PFSK-1 (cell line): ENCODE measurements around the gene COL23A1.

ENCODE experiments used
- FOXP2 ChIP-seq: optimal IDR thresholded peaks from 2 replicates; pipeline ENCODE3; 2011; ENCODE audit warnings: borderline replicate concordance, control low read depth, inconsistent platforms; ENCODE audit not compliant: insufficient read depth; ENCODE audit errors: extremely low read length, extremely low read depth
- POLR2AphosphoS5 ChIP-seq: IDR thresholded peaks from 2 replicates; pipeline ENCODE4 v1.6.1; 2012; ENCODE audit warnings: low read depth, mild to moderate bottlenecking, control low read depth, low read length, moderate library complexity
- SIN3A ChIP-seq: IDR thresholded peaks from 2 replicates; pipeline ENCODE4 v1.6.1; 2012; ENCODE audit warnings: mild to moderate bottlenecking, low read length, moderate library complexity, borderline replicate concordance; ENCODE audit not compliant: insufficient read depth
- TAF1 ChIP-seq: IDR thresholded peaks from 2 replicates; pipeline ENCODE4 v1.6.1; 2012; ENCODE audit warnings: low read length, control low read depth, borderline replicate concordance; ENCODE audit not compliant: insufficient read depth
- TF ChIP-seq, protein P1 (sequence below), 2 experiments: IDR thresholded peaks; 2 replicates each; pipeline versions ENCODE4 v1.6.1 to v1.8.0; 2011 to 2012; ENCODE audit warnings: low read depth in 2 of 2, low read length in 2 of 2, control low read depth in 1 of 2, inconsistent platforms in 1 of 2, mild to moderate bottlenecking in 1 of 2, moderate library complexity in 1 of 2; ENCODE audit not compliant: insufficient read depth in 1 of 2

Gene COL23A1

DNA sequence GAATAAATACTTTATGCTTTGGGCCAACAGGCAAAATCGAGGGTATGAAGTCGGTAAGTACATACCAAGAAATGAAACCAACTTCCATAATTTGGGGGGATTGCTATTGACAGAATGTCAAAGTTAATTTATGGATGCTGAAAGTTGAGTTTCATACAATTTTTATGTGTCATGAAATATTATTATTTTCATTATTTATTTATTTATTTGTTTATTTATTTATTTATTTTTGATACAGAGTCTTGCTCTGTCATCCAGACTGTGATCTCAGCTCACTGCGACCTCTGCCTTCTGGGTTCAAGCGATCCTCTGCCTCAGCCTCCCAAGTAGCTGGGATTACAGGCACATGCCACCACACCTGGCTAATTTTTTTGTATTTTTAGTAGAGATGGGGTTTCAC is 398.5 kb downstream of the COL23A1 start:
- TF ChIP-seq POLR2AphosphoS5 (no peak), SIN3A (no peak), TAF1 (no peak), FOXP2 (no peak)
- TF ChIP-seq, protein P1, sequence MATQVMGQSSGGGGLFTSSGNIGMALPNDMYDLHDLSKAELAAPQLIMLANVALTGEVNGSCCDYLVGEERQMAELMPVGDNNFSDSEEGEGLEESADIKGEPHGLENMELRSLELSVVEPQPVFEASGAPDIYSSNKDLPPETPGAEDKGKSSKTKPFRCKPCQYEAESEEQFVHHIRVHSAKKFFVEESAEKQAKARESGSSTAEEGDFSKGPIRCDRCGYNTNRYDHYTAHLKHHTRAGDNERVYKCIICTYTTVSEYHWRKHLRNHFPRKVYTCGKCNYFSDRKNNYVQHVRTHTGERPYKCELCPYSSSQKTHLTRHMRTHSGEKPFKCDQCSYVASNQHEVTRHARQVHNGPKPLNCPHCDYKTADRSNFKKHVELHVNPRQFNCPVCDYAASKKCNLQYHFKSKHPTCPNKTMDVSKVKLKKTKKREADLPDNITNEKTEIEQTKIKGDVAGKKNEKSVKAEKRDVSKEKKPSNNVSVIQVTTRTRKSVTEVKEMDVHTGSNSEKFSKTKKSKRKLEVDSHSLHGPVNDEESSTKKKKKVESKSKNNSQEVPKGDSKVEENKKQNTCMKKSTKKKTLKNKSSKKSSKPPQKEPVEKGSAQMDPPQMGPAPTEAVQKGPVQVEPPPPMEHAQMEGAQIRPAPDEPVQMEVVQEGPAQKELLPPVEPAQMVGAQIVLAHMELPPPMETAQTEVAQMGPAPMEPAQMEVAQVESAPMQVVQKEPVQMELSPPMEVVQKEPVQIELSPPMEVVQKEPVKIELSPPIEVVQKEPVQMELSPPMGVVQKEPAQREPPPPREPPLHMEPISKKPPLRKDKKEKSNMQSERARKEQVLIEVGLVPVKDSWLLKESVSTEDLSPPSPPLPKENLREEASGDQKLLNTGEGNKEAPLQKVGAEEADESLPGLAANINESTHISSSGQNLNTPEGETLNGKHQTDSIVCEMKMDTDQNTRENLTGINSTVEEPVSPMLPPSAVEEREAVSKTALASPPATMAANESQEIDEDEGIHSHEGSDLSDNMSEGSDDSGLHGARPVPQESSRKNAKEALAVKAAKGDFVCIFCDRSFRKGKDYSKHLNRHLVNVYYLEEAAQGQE (IDR thresholded peaks at IDR 0.05; ENCODE audit: insufficient read depth in 1 of 2, low read depth in 2 of 2, low read length in 2 of 2) = no peak

DNA sequence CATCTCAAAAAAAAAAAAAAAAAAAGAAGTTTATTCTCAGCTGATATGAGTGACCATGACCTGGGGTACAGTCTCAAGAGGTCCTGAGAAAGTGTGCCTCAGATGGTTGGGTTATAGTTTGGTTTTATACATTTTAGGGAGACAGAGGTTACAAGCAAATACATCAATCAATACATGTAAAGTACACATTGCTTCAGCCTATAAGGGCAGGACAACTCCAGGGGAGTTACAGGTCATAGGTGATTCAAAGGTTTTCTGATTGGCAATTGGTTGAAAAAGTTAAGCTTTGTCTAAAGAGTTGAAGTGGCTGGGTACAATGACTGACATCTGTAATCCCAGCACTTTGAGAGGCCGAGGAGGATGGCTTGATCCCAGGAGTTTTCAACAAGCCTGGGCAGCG is 400.8 kb downstream of the COL23A1 start:
- TF ChIP-seq, protein P1 (IDR thresholded peaks at IDR 0.05; ENCODE audit: insufficient read depth in 1 of 2, low read depth in 2 of 2, low read length in 2 of 2) = no peak
- TF ChIP-seq POLR2AphosphoS5 (no peak), TAF1 (no peak), SIN3A (no peak), FOXP2 (no peak)
